ENCODE data around the gene TMEM192.
"Not testable (repeated sequence)": the region's sequence is repeated elsewhere in the genome, so short reads cannot be mapped to it uniquely, and the experiment has no call there.

Gene TMEM192

DNA sequence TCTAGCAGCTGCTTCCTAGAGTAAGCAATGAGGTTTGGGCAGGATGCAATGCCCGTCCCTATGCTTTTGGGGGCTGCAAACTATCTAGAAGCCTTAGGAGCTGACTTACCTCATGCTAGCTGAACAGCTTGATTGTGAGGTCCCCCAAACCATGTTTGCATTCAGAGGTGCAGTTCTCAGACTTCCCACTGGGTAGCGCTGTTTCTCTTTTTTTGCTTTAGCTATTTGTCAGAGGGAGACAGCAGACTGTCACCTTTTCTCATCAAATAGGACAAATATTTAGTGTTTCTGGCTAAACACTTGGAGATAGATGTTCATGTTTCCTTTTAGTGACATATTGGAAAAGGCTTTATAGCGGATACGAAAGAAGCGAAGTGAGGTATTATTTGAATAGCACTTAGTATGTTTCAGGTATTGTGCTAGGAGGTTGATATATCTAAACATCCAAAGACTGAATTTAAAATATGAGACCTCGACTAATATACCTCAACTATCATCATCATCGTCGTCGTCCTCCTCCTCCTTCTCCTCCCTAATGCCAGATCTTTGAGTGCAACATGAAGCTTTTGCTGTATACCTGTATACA lies 18.7 kb upstream of the TMEM192 start:
- Histone ChIP-seq H3K9ac (ENCODE audit: low read depth, low read length) (no peak overlapping the region), H3K27me3 (ENCODE audit: insufficient read depth, low read length) (no peaks in the 10 kb centered on the region), H3K36me3 (ENCODE audit: insufficient read depth, low read length) (no peaks in the 10 kb centered on the region), H3K4me3 (ENCODE audit: low read length) (no peak overlapping the region), H3K4me1 (ENCODE audit: insufficient read depth, low read length) (no peaks in the 10 kb centered on the region), H3K9me3 (ENCODE audit: insufficient read depth, low read depth, low read length) (no peaks in the 10 kb centered on the region), H3K27ac (ENCODE audit: low read depth, low read length) (no peak overlapping the region)
- WGBS = 37% methylated on average over 9 of the region's 9 CpGs

DNA sequence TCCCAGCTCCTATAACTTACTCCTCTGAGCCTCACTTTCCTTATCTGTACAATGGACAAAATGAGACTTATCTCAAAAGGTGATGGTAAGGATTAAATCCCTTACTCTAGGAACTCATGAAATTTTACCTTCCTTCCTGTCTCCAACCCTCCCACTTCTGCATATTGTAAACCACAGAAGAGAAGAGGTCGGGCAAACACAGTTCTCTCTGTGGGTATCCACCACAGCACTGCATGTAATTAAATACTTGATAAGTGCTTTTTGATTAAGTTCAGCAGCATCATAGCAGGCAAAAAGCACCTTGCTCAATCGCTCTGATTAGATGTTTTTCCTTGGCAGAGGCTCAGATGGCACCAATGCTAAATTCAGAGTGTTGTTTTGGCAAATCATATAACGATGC lies 17.3 kb upstream of the TMEM192 start:
- WGBS = 75% methylated on average over 2 of the region's 3 CpGs
- no peak overlapping the region for H3K4me3 ChIP-seq (ENCODE audit: low read length)
- H3K27me3 ChIP-seq (ENCODE audit: insufficient read depth, low read length) = no peaks in the 10 kb centered on the region
- H3K4me1 ChIP-seq (ENCODE audit: insufficient read depth, low read length) = no peaks in the 10 kb centered on the region
- no peak overlapping the region for H3K27ac ChIP-seq (ENCODE audit: low read depth, low read length)
- no peaks in the 10 kb centered on the region for H3K36me3 ChIP-seq (ENCODE audit: insufficient read depth, low read length)
- no peak overlapping the region for H3K9ac ChIP-seq (ENCODE audit: low read depth, low read length)
- H3K9me3 ChIP-seq (ENCODE audit: insufficient read depth, low read depth, low read length) = no peaks in the 10 kb centered on the region

DNA sequence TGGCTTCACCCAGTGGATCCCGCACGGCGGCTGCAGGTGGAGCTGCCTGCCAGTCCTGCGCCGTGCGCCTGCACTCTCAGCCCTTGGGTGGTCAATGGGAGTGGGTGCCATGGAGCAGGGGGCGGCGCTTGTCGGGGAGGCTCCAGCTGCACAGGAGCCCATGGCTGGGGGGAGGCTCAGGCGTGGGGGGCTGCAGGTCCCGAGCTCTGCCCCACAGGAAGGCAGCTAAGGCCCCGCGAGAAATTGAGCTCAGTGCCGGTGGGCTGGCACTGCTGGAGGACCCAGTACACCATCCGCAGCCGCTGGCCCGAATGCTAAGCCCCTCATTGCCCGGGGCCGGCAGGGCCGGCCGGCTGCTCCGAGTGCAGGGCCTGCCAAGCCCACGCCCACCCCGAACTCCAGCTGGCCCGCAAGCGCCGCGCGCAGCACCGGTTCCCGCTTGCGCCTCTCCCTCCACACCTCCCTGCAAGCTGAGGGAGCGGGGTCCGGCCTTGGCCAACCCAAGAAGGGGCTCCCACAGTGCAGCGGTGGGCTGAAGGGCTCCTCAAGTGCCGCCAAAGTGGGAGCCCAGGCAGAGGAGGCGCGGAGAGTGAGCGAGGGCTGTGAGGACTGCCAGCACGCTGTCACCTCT lies 13.3 kb upstream of the TMEM192 start:
- not testable (repeated sequence) for H3K36me3 ChIP-seq (ENCODE audit: insufficient read depth, low read length); H3K9me3 ChIP-seq (ENCODE audit: insufficient read depth, low read depth, low read length); H3K27me3 ChIP-seq (ENCODE audit: insufficient read depth, low read length); H3K9ac ChIP-seq (ENCODE audit: low read depth, low read length); H3K27ac ChIP-seq (ENCODE audit: low read depth, low read length); H3K4me1 ChIP-seq (ENCODE audit: insufficient read depth, low read length); H3K4me3 ChIP-seq (ENCODE audit: low read length)
- 96% methylated on average over 40 of the region's 40 CpGs for WGBS

DNA sequence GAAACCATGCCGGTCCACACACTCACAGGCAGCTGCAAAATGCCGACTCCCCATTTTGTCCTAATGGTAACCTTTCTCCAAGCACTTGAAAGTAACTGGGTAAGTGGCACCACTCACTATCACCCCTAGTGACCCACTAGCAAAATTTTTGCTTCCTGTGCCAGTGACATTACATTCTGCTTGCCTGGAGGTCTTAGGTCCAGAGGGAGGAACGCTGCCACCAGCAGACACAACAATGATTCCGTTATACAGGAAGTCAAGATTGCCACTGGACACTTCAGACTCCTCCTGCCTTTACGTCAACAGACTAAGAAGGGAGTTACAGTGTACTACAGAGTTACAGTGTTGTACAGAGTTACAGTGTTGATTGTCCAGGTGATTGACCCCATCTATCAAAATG lies 11.8 kb upstream of the TMEM192 start:
- Histone ChIP-seq H3K36me3 (ENCODE audit: insufficient read depth, low read length) (no peaks in the 10 kb centered on the region), H3K27me3 (ENCODE audit: insufficient read depth, low read length) (no peaks in the 10 kb centered on the region), H3K9me3 (ENCODE audit: insufficient read depth, low read depth, low read length) (no peaks in the 10 kb centered on the region), H3K9ac (ENCODE audit: low read depth, low read length) (no peak overlapping the region), H3K4me3 (ENCODE audit: low read length) (no peak overlapping the region), H3K27ac (ENCODE audit: low read depth, low read length) (no peak overlapping the region), H3K4me1 (ENCODE audit: insufficient read depth, low read length) (no peaks in the 10 kb centered on the region)
- 96% methylated on average over 5 of the region's 5 CpGs for WGBS

DNA sequence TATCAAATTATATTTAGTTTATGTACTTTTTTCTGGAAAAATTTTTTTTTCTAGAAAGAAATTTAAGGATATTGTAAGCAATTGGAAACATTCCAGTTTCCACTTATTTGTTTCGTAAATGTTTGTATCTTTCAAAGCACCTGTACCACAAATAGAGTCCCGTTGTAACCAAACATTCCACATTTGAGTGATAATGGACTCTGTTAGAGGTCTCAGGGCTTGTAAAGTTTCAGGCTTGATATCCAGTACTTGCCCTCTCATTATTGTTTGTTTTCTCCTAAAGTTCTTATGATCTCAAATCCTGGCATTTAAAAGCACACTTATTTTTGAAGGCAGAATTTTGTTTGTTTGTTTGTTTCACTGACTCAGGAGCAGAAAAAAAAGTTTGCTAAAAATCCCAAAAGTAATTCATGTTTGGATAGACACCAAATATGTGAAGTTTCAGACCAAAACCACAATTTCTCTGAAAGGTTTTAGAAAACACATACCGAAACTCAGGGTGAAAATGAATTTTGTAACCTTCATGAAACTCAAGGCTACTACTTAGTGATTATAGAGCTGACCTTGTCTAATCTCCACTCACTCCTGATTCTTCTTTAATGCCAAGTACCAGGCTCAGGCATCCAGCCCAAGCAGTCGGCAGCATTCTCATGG lies 5.7 kb upstream of the TMEM192 start:
- 81% methylated on average over 2 of the region's 4 CpGs for WGBS

DNA sequence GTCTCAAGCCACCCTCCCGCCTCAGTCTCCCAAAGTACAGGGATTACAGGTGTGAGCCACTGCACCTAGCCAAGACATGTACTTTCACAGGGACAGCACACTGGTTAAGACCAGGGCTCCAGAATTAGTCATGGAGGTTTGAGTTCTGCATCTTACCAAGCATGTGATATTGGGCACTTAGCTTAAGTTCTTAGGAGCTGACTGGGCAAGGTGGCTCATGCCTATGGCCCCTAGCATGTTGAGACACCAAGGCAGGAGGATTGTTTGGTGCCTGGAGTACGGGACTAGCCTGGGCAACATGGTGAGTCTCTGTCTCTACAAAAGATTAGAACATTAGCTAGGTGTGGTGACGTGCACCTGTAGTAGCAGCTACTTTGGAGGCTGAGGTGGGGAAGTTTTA lies 2.6 kb upstream of the TMEM192 start:
- Histone ChIP-seq H3K36me3 (ENCODE audit: insufficient read depth, low read length) (no peaks in the 10 kb centered on the region), H3K4me1 (ENCODE audit: insufficient read depth, low read length) (peaks cover 8% of the 10 kb centered on the region; the same call in 1 of the 2 replicates), H3K9me3 (ENCODE audit: insufficient read depth, low read depth, low read length) (no peaks in the 10 kb centered on the region), H3K4me3 (ENCODE audit: low read length) (no peak overlapping the region), H3K27me3 (ENCODE audit: insufficient read depth, low read length) (no peaks in the 10 kb centered on the region), H3K27ac (ENCODE audit: low read depth, low read length) (no peak overlapping the region), H3K9ac (ENCODE audit: low read depth, low read length) (no peak overlapping the region)
- WGBS = 96% methylated on average over 3 of the region's 3 CpGs

More for the DNA sequence above, 5.7 kb upstream of the TMEM192 start:
- Histone ChIP-seq H3K4me3 (ENCODE audit: low read length) (no peak overlapping the region), H3K27ac (ENCODE audit: low read depth, low read length) (no peak overlapping the region), H3K9ac (ENCODE audit: low read depth, low read length) (no peak overlapping the region), H3K27me3 (ENCODE audit: insufficient read depth, low read length) (no peaks in the 10 kb centered on the region), H3K9me3 (ENCODE audit: insufficient read depth, low read depth, low read length) (no peaks in the 10 kb centered on the region), H3K36me3 (ENCODE audit: insufficient read depth, low read length) (no peaks in the 10 kb centered on the region), H3K4me1 (ENCODE audit: insufficient read depth, low read length) (peaks cover 2% of the 10 kb centered on the region; the same call in 1 of the 2 replicates)

DNA sequence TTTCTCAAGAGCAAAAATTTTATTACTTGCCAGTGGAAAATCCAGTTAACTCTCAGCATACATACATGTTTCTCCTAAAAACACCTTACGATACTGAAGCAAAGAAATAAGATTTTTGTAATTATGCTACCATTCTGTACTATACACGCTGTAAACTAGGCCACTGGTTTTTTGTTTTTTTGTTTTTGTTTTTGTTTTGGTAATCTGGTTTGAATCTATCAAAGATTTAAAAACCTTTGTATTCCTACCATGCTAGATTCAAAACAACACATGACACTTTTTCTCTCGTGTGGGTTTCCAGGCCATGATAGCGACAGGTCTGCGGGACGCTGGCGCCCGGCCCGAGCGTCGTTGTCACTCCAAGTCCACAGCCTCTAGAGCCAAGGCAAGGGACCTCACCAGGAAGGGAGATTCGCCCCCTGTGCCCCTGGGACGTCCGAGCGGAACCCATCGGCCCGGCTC lies 723 bp downstream of the TMEM192 start:
- Histone ChIP-seq H3K9ac (ENCODE audit: low read depth, low read length) (peak overlapping the region; percentile 78), H3K4me3 (ENCODE audit: low read length) (peak overlapping the region; percentile 78), H3K36me3 (ENCODE audit: insufficient read depth, low read length) (no peaks in the 10 kb centered on the region), H3K27ac (ENCODE audit: low read depth, low read length) (no peak overlapping the region), H3K27me3 (ENCODE audit: insufficient read depth, low read length) (no peaks in the 10 kb centered on the region), H3K4me1 (ENCODE audit: insufficient read depth, low read length) (peaks cover 8% of the 10 kb centered on the region; the same call in 1 of the 2 replicates), H3K9me3 (ENCODE audit: insufficient read depth, low read depth, low read length) (no peaks in the 10 kb centered on the region)
- under 1% methylated on average over 15 of the region's 17 CpGs for WGBS

DNA sequence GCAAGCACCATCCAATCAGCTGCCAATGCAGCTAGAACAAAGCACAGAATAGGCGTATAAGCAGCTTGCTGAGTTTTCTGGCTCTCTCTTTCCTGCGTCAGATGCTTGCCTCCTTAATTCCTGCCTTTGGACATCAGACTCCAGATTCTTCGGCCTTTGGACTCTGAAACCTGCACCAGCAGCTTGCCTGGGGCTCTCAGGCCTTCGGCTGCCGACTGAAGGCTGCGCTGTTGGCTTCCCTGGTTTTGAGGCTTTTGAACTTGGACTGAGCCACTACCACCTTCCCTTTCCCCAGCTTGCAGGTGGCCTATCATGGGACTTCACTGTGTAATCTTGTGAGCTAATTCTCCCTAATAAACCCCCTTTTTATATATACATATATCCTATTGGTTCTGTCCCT lies 6.1 kb downstream of the TMEM192 start:
- Histone ChIP-seq H3K4me3 (ENCODE audit: low read length) (no peak overlapping the region), H3K4me1 (ENCODE audit: insufficient read depth, low read length) (no peaks in the 10 kb centered on the region), H3K36me3 (ENCODE audit: insufficient read depth, low read length) (peaks cover 10% of the 10 kb centered on the region), H3K27ac (ENCODE audit: low read depth, low read length) (no peak overlapping the region), H3K27me3 (ENCODE audit: insufficient read depth, low read length) (no peaks in the 10 kb centered on the region), H3K9me3 (ENCODE audit: insufficient read depth, low read depth, low read length) (no peaks in the 10 kb centered on the region), H3K9ac (ENCODE audit: low read depth, low read length) (no peak overlapping the region)
- 85% methylated on average over 6 of the region's 6 CpGs for WGBS

DNA sequence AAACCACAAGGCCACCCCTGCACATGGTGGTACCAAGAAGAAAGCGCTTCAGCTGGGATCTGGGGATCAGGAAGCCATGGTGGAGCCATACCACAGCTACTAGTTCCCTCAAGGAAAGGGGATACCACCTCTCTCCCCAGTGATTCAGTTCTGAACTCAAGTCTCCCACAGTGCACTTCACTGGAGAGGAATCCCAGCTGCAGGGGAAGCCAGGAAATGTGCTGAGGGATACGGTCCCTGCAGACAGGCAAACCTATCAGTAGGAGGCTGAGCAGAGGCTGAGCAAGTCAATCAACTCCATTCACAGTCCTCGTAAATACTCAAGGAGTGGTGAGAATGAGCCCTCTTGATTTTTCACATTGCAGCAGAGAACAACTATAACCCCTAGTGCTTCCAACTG lies 11.0 kb downstream of the TMEM192 start:
- Histone ChIP-seq H3K36me3 (ENCODE audit: insufficient read depth, low read length) (peaks cover 26% of the 10 kb centered on the region), H3K9me3 (ENCODE audit: insufficient read depth, low read depth, low read length) (no peaks in the 10 kb centered on the region), H3K9ac (ENCODE audit: low read depth, low read length) (no peak overlapping the region), H3K4me1 (ENCODE audit: insufficient read depth, low read length) (no peaks in the 10 kb centered on the region), H3K4me3 (ENCODE audit: low read length) (no peak overlapping the region), H3K27me3 (ENCODE audit: insufficient read depth, low read length) (no peaks in the 10 kb centered on the region), H3K27ac (ENCODE audit: low read depth, low read length) (no peak overlapping the region)
- WGBS = 86% methylated on average over 3 of the region's 3 CpGs

DNA sequence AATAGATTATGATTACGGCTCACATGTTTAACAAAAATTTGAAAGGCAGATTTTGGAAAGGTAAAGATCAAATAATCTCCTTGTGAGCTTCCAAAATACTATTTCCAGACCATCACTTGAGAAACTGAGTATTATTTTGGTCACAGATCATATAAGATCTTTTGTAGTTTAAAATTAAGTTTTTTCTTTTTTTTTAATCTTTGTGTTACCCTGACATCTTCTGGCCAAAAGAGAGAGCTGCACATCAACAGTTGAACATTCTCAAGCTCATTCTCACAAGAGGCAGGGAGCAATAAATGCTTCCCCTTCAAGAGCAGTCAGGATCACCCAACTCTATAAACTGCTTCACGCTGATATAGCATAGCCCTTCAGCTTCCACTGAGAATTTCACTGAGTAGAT lies 15.9 kb downstream of the TMEM192 start:
- H3K36me3 ChIP-seq (ENCODE audit: insufficient read depth, low read length) = peaks cover 19% of the 10 kb centered on the region
- H3K27ac ChIP-seq (ENCODE audit: low read depth, low read length) = no peak overlapping the region
- H3K27me3 ChIP-seq (ENCODE audit: insufficient read depth, low read length) = no peaks in the 10 kb centered on the region
- WGBS = 86% methylated on average over 2 of the region's 2 CpGs
- H3K4me3 ChIP-seq (ENCODE audit: low read length) = no peak overlapping the region
- no peaks in the 10 kb centered on the region for H3K9me3 ChIP-seq (ENCODE audit: insufficient read depth, low read depth, low read length)
- H3K9ac ChIP-seq (ENCODE audit: low read depth, low read length) = no peak overlapping the region
- no peaks in the 10 kb centered on the region for H3K4me1 ChIP-seq (ENCODE audit: insufficient read depth, low read length)

DNA sequence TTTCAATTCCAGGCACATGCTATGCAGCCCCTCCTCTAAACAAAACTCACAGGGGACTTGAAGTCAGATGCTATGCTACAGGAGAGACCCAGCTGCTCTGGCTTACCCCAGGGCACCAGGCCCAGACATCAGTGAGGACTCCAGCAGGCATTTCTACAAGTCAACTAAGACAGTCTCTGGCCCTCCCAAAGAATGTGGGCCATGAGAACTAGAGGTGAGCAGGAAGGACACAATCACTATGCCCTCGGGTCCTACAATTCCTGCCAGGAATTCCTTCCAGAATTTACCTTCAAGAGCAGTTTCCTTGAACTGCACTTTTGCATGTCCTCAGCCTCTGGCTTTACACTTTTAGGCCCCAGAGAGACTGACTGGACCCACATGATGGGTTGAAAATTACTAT lies 17.4 kb downstream of the TMEM192 start:
- H3K9ac ChIP-seq (ENCODE audit: low read depth, low read length) = no peak overlapping the region

More for the DNA sequence above, 17.4 kb downstream of the TMEM192 start:
- H3K27me3 ChIP-seq (ENCODE audit: insufficient read depth, low read length) = no peaks in the 10 kb centered on the region
- H3K4me1 ChIP-seq (ENCODE audit: insufficient read depth, low read length) = no peaks in the 10 kb centered on the region
- H3K9me3 ChIP-seq (ENCODE audit: insufficient read depth, low read depth, low read length) = no peaks in the 10 kb centered on the region
- H3K36me3 ChIP-seq (ENCODE audit: insufficient read depth, low read length) = peaks cover 13% of the 10 kb centered on the region
- no peak overlapping the region for H3K27ac ChIP-seq (ENCODE audit: low read depth, low read length)
- 88% methylated on average over 1 of the region's 1 CpG for WGBS
- no peak overlapping the region for H3K4me3 ChIP-seq (ENCODE audit: low read length)
